ENCODE results near the gene DAGLA. TPM values are rescaled to one million over a fixed set of nuclear protein-coding genes. Genes with fewer than 3 reads are reported as not detected.
A peak's percentile ranks its signal among the peaks of the same experiment; 100 is the strongest.

Gene DAGLA
- total and polyA plus RNA-seq, 2 of the 13 experiments (the other 11 are each of a cell fraction or from before 2014, with no cell fraction given), result 2.6 to 3.9 TPM

- TF ChIP-seq THAP8 (CRISPR knock-in tag; IDR thresholded peaks at IDR 0.05; ENCODE audit: borderline replicate concordance) (no peak), MIER3 (CRISPR knock-in tag; IDR thresholded peaks at IDR 0.05; ENCODE audit: borderline replicate concordance) (no peak), ZFP62 (CRISPR knock-in tag; IDR thresholded peaks at IDR 0.05) (no peak), XRCC5 (optimal IDR thresholded peaks at IDR 0.05; ENCODE audit: low read length) (peak; percentile 36), RORA (CRISPR knock-in tag; IDR thresholded peaks at IDR 0.05) (no peak), ZNF431 (CRISPR knock-in tag; IDR thresholded peaks at IDR 0.05; ENCODE audit: borderline replicate concordance, low read depth) (no peak), MTF1 (CRISPR knock-in tag; IDR thresholded peaks at IDR 0.05) (no peak), RARG (CRISPR knock-in tag; IDR thresholded peaks at IDR 0.05; ENCODE audit: low read depth) (no peak), SOX5 (CRISPR knock-in tag; IDR thresholded peaks at IDR 0.05; ENCODE audit: borderline replicate concordance) (no peak), ZNF879 (CRISPR knock-in tag; IDR thresholded peaks at IDR 0.05) (no peak), PPARG (CRISPR knock-in tag; conservative IDR thresholded peaks at IDR 0.05) (no peak), NFIC (IDR thresholded peaks at IDR 0.05; ENCODE audit: low read length) (no peak), ZNF549 (CRISPR knock-in tag; IDR thresholded peaks at IDR 0.05) (no peak), ZNF577 (CRISPR knock-in tag; IDR thresholded peaks at IDR 0.05; ENCODE audit: borderline replicate concordance, low read depth) (no peak), SOX13 (IDR thresholded peaks at IDR 0.05) (no peak), SOX13 (CRISPR knock-in tag; conservative IDR thresholded peaks at IDR 0.05 in 1 of 2, IDR thresholded peaks at IDR 0.05 in 1 of 2) (no peak), ATAD3A (CRISPR knock-in tag; IDR thresholded peaks at IDR 0.05) (no peak), HNF4A (CRISPR knock-in tag; IDR thresholded peaks at IDR 0.05) (no peak), ZNF781 (CRISPR knock-in tag; IDR thresholded peaks at IDR 0.05; ENCODE audit: borderline replicate concordance, not compliant biosample characterization) (no peak), CENPX (CRISPR knock-in tag; IDR thresholded peaks at IDR 0.05) (no peak), HIC2 (CRISPR knock-in tag; IDR thresholded peaks at IDR 0.05; ENCODE audit: low read depth) (no peak)
- TF ChIP-seq, protein P1, sequence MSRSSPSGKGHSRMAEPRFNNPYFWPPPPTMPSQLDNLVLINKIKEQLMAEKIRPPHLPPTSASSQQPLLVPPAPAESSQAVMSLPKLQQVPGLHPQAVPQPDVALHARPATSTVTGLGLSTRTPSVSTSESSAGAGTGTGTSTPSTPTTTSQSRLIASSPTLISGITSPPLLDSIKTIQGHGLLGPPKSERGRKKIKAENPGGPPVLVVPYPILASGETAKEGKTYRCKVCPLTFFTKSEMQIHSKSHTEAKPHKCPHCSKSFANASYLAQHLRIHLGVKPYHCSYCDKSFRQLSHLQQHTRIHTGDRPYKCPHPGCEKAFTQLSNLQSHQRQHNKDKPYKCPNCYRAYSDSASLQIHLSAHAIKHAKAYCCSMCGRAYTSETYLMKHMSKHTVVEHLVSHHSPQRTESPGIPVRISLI (CRISPR knock-in tag; IDR thresholded peaks at IDR 0.05; ENCODE audit: borderline replicate concordance), result no peak
- TF ChIP-seq, protein P2, sequence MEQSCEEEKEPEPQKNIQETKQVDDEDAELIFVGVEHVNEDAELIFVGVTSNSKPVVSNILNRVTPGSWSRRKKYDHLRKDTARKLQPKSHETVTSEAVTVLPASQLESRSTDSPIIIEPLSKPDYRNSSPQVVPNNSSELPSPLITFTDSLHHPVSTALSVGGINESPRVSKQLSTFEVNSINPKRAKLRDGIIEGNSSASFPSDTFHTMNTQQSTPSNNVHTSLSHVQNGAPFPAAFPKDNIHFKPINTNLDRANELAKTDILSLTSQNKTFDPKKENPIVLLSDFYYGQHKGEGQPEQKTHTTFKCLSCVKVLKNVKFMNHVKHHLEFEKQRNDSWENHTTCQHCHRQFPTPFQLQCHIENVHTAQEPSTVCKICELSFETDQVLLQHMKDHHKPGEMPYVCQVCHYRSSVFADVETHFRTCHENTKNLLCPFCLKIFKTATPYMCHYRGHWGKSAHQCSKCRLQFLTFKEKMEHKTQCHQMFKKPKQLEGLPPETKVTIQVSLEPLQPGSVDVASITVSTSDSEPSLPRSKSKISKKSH (CRISPR knock-in tag; IDR thresholded peaks at IDR 0.05; ENCODE audit: borderline replicate concordance), result no peak
Observed at GRCh38 chr11:61679893-61680621, at the start of gene DAGLA (continued).
